Erythroblast (primary cell): Measurements from ENCODE around the gene NDRG3.

Experiments
- GATA1 ChIP-seq: IDR thresholded peaks from 2 replicates; pipeline ENCODE4 v1.6.1; 2011; ENCODE audit warnings: low read depth, mild to moderate bottlenecking, control low read depth, low read length, moderate library complexity
- POLR2A ChIP-seq: IDR thresholded peaks from 2 replicates; pipeline ENCODE4 v1.6.1; 2011; ENCODE audit warnings: mild to moderate bottlenecking, low read length

DNA sequence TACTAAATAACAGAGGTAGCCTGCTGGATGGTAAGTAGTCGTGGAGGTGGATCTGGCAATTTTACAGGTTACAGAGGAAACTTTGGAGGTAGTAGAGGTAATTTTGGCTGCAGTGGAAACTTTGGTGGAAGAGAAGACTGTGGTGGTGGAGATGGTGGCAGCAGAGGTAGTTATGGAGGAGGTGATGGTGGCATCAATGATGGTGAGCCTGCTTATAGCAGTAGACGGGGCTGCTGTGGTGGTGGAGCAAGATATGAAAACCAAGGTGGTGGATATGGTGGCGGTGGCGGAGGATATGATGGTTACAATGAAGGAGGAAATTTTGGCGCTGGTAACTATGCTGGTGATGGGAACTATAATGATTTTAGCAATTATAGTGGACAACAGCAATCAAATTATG lies 125.0 kb downstream of the NDRG3 start:
- no peak for TF ChIP-seq POLR2A
- TF ChIP-seq GATA1 = no peak
